Left ventricle myocardium superior (tissue), 1 donor: Measurements from ENCODE around the gene JPH3. TPM values are rescaled to one million over a fixed set of nuclear protein-coding genes. Genes with fewer than 3 reads are reported as not detected.
"Not testable (repeated sequence)": the region's sequence is repeated elsewhere in the genome, so short reads cannot be mapped to it uniquely, and the experiment has no call there.

Source experiments
- ATAC-seq: fragments of 200-7000 bp; cut with Tn5 transposase; one replicate; pipeline ENCODE4 v1.9.1; 2020; ENCODE audit warnings: mild to moderate bottlenecking, moderate library complexity
- DNase-seq: peaks from one replicate; pipeline ENCODE4 v3.0.0-alpha.2; 2020
- intact Hi-C: fragments of 100-400 bp; cut with micrococcal nuclease; formaldehyde crosslinking; loops from one replicate; pipeline ENCODE4 v1.11.0; 2022
- total RNA-seq: library from RNA; stranded (reverse); fragmentation: NEBNext Ultra II Directional; extraction: Animal tissue kit (Norgen Biotek cat#: 25700); gene quantifications from one replicate; pipeline ENCODE4 v1.2.1, GENCODE V29; 2021
- donor health status: DM: no; HTN: yes; CAD: no; lungs with severe emphysema.

The JPH3 gene
- total RNA-seq, 1 donor from 2014 or later = 0.12 TPM

- DNase-seq (no peak), ATAC-seq (no peak)
- intact Hi-C loops = no loop called here
Observed at GRCh38 chr16:87666919-87667318, 64.6 kb downstream of the JPH3 start.

- intact Hi-C loops = no loop called here
- ATAC-seq (no peak), DNase-seq (no peak)
Observed at GRCh38 chr16:87667443-87667842, 65.1 kb downstream of the JPH3 start.

GRCh38 chr16:87667946-87668345 is 65.6 kb downstream of the JPH3 start:
- intact Hi-C loops = no loop called here
- ATAC-seq (no peak), DNase-seq (no peak)

GRCh38 chr16:87669672-87670071 is 67.4 kb downstream of the JPH3 start:
- intact Hi-C loops = no loop called here
- no peak for ATAC-seq
- DNase-seq = no peak

- intact Hi-C loops = no loop called here
- ATAC-seq (no peak), DNase-seq (no peak)
Observed at GRCh38 chr16:87671221-87671620, 68.9 kb downstream of the JPH3 start.

GRCh38 chr16:87671715-87672270 is 69.5 kb downstream of the JPH3 start:
- ATAC-seq = no peak
- intact Hi-C loops = no loop called here
- DNase-seq = no peak

GRCh38 chr16:87674419-87674818 is 72.1 kb downstream of the JPH3 start:
- intact Hi-C loops = no loop called here
- DNase-seq = no peak
- no peak for ATAC-seq

- DNase-seq = no peak
- no peak for ATAC-seq
- intact Hi-C loops = no loop called here
Observed at GRCh38 chr16:87675111-87675719, 72.9 kb downstream of the JPH3 start.

- no peak for DNase-seq
- intact Hi-C loops = no loop called here
- no peak for ATAC-seq
Observed at GRCh38 chr16:87677830-87678229, 75.5 kb downstream of the JPH3 start.

GRCh38 chr16:87678618-87679017 is 76.3 kb downstream of the JPH3 start:
- intact Hi-C loops = no loop called here
- no peak for DNase-seq
- no peak for ATAC-seq

GRCh38 chr16:87679593-87680271 is 77.4 kb downstream of the JPH3 start:
- intact Hi-C loops = no loop called here
- ATAC-seq (no peak), DNase-seq (no peak)

- no peak for DNase-seq
- no peak for ATAC-seq
- intact Hi-C loops = no loop called here
Observed at GRCh38 chr16:87680272-87680644, 78.0 kb downstream of the JPH3 start.

GRCh38 chr16:87681051-87681602 is 78.8 kb downstream of the JPH3 start:
- ATAC-seq, intact Hi-C loops: not testable (repeated sequence)

GRCh38 chr16:87681981-87682570 is 79.8 kb downstream of the JPH3 start:
- DNase-seq (no peak), ATAC-seq (no peak)
- intact Hi-C loops = no loop called here

More at GRCh38 chr16:87681051-87681602, 78.8 kb downstream of the JPH3 start:
- DNase-seq = not testable (repeated sequence)

GRCh38 chr16:87682852-87683399 is 80.6 kb downstream of the JPH3 start:
- no peak for ATAC-seq
- intact Hi-C loops = no loop called here
- no peak for DNase-seq

GRCh38 chr16:87684106-87684677 is 81.9 kb downstream of the JPH3 start:
- intact Hi-C loops = no loop called here
- DNase-seq (no peak), ATAC-seq (no peak)

GRCh38 chr16:87684711-87685404 is 82.5 kb downstream of the JPH3 start:
- DNase-seq = no peak
- intact Hi-C loops = no loop called here
- no peak for ATAC-seq

- DNase-seq (no peak), ATAC-seq (no peak)
- intact Hi-C loops = no loop called here
Observed at GRCh38 chr16:87685405-87685755, 83.1 kb downstream of the JPH3 start.

- intact Hi-C loops = no loop called here
- ATAC-seq = no peak
- DNase-seq = no peak
Observed at GRCh38 chr16:87685766-87686165, 83.5 kb downstream of the JPH3 start.
